ENCODE results near the gene ABHD17A.

The ABHD17A gene

GRCh38 chr19:1851654-1852580 lies 33.4 kb downstream of the ABHD17A start:
- peak in 2 of 5 experiments; percentile 39 to 52 for DNase-seq

- no peak for DNase-seq
These were observed 34.3 kb downstream of the ABHD17A start for GRCh38 chr19:1850809-1851653.

GRCh38 chr19:1849886-1850398 lies 35.4 kb downstream of the ABHD17A start:
- DNase-seq = no peak

GRCh38 chr19:1849132-1849474 lies 36.2 kb downstream of the ABHD17A start:
- no peak for DNase-seq

- DNase-seq = peak; percentile 93 to 97 (median 95)
These were observed 36.7 kb downstream of the ABHD17A start, which contains the start of gene REXO1 for GRCh38 chr19:1848399-1849131. Gene REXO1 (minus strand): TSS chr19:1848483. CDS start chr19:1848358, 125 bp downstream.

- DNase-seq = peak in 1 of 5 experiments; percentile 30
These were observed 37.5 kb downstream of the ABHD17A start for GRCh38 chr19:1847684-1848398.

- DNase-seq = no peak
These were observed 38.0 kb downstream of the ABHD17A start for GRCh38 chr19:1847348-1847683.

- no peak for DNase-seq
These were observed 38.6 kb downstream of the ABHD17A start for GRCh38 chr19:1846517-1847204.

- no peak for DNase-seq
These were observed 39.7 kb downstream of the ABHD17A start for GRCh38 chr19:1845642-1846041.

- no peak for DNase-seq
These were observed 40.2 kb downstream of the ABHD17A start for GRCh38 chr19:1845125-1845515.

- no peak for DNase-seq
These were observed 40.7 kb downstream of the ABHD17A start for GRCh38 chr19:1844513-1845124.

- no peak for DNase-seq
These were observed 41.5 kb downstream of the ABHD17A start for GRCh38 chr19:1843646-1844394.

GRCh38 chr19:1843116-1843515 lies 42.2 kb downstream of the ABHD17A start:
- no peak for DNase-seq

- DNase-seq = no peak
These were observed 43.9 kb downstream of the ABHD17A start for GRCh38 chr19:1841209-1841924.

- DNase-seq = no peak
These were observed 44.7 kb downstream of the ABHD17A start for GRCh38 chr19:1840541-1841115.

- no peak for DNase-seq
These were observed 45.4 kb downstream of the ABHD17A start for GRCh38 chr19:1839658-1840540.

GRCh38 chr19:1837625-1838105 lies 47.6 kb downstream of the ABHD17A start:
- DNase-seq = peak in 4 of 5 experiments; percentile 39 to 54 (median 49)

- DNase-seq = no peak
These were observed 48.1 kb downstream of the ABHD17A start for GRCh38 chr19:1837222-1837565.
